GM21367 (cell line): ENCODE results near the gene CRLF3.
"Not testable (repeated sequence)": the region's sequence is repeated elsewhere in the genome, so short reads cannot be mapped to it uniquely, and the experiment has no call there.

Experiments used
- ATAC-seq: cut with Tn5 transposase; IDR thresholded peaks from one replicate; pipeline ENCODE4 v1.9.1; 2021; ENCODE audit not compliant: unreplicated experiment

CRLF3 gene

GRCh38 chr17:30747621-30748020, 76.9 kb downstream of the CRLF3 start:
- not testable (repeated sequence) for ATAC-seq

DNA sequence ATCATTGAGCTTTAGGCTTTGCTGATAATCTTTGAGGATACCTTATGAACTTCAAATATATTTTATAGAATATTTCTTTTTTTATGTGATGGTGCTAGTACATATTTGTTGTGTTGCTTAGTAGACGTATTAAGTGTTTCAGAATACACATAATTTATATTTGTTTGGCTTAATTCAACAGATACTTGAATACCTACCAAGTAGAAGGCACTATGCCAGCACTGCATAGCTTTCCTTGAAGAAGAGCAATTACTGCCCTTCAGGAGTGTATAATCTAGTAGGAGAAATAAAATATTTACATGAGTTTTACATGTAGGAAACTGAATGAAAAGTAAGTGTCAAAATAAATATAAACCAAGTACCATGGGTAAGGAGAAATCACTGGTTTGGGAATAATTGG, 81.8 kb downstream of the CRLF3 start:
- ATAC-seq, result not testable (repeated sequence)

- ATAC-seq, result not testable (repeated sequence)
Measured at GRCh38 chr17:30736371-30736770, 88.1 kb downstream of the CRLF3 start.

DNA sequence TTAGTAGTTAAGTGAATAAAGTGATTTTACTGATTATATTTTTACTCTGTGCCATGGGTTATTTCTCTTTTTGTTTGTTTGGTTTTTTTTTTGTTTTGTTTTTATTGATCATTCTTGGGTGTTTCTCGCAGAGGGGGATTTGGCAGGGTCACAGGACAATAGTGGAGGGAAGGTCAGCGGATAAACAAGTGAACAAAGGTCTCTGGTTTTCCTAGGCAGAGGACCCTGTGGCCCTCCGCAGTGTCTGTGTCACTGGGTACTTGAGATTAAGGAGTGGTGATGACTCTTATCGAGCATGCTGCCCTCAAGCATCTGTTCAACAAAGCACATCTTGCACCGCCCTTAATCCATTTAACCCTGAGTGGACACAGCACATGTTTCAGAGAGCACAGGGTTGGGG, 88.8 kb downstream of the CRLF3 start:
- not testable (repeated sequence) for ATAC-seq

GRCh38 chr17:30735206-30735605, 89.3 kb downstream of the CRLF3 start:
- ATAC-seq, result not testable (repeated sequence)

DNA sequence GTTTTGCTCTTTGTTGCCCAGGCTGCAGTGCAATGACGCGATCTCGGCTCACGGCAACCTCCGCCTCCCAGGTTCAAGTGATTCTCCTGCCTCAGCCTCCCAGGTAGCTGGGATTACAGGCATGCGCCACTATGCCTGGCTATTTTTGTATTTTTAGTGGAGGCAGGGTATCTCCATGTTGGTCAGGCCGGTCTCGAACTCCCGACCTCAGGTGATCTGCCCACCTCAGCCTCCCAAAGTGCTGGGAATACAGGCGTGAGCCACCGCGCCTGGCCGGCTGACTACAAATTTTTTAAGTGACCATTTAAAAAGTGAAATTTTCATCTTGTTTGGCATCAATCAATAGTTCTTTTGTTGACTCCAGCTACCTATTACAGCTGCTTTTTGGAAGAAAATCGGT, 90.3 kb downstream of the CRLF3 start:
- ATAC-seq, result not testable (repeated sequence)
